K562 (cell line): ENCODE results near the gene TOR1A. TPM values are rescaled to one million over a fixed set of nuclear protein-coding genes. Genes with fewer than 3 reads are reported as not detected.

Experiments
- ARID3A ChIP-seq: IDR thresholded peaks from 2 replicates; pipeline ENCODE4 v1.6.1; 2012; ENCODE audit warnings: low read depth, low read length, improper control_type of control experiment, borderline replicate concordance
- E2F4 ChIP-seq: sonication (generic); formaldehyde crosslinking; IDR thresholded peaks from 2 replicates; pipeline ENCODE4 v1.8.0; 2022; ENCODE audit warnings: mild to moderate bottlenecking, low read depth, missing genetic modification reagents
- ETV5 ChIP-seq: sonication (generic); formaldehyde crosslinking; IDR thresholded peaks from 2 replicates; pipeline ENCODE4 v1.4.0; 2020; ENCODE audit warnings: low read depth, mild to moderate bottlenecking, missing genetic modification reagents
- MAZ ChIP-seq, 2 experiments: fragments of 450-650 bp in 1 of 2; sonication (generic) in 1 of 2; formaldehyde crosslinking; IDR thresholded peaks in 1 of 2; conservative IDR thresholded peaks in 1 of 2; 2 replicates each; pipeline versions ENCODE4 v1.4.0 to v1.5.0; 2020; ENCODE audit warnings: mild to moderate bottlenecking in 1 of 2, missing genetic modification reagents in 1 of 2
- MBD1 ChIP-seq: fragments of 250-450 bp; sonication (Bioruptor Pico); IDR thresholded peaks from 2 replicates; pipeline ENCODE4 v1.8.0; 2022; ENCODE audit warnings: inconsistent platforms
- MYBL2 ChIP-seq, 2 experiments: fragments of 450-650 bp in 1 of 2; sonication (generic) in 1 of 2; formaldehyde crosslinking in 1 of 2; IDR thresholded peaks; 2 replicates each; pipeline versions ENCODE4 v1.6.1 to v1.8.1; 2017 to 2022; ENCODE audit warnings: borderline replicate concordance in 1 of 2, inconsistent platforms in 1 of 2, low read depth in 1 of 2, mild to moderate bottlenecking in 1 of 2, missing genetic modification reagents in 1 of 2, moderate library complexity in 1 of 2
- NR1H2 ChIP-seq: sonication (generic); formaldehyde crosslinking; IDR thresholded peaks from 2 replicates; pipeline ENCODE4 v1.4.0; 2020; ENCODE audit warnings: mild to moderate bottlenecking, missing genetic modification reagents
- PML ChIP-seq: IDR thresholded peaks from 2 replicates; pipeline ENCODE4 v1.6.1; 2012; ENCODE audit warnings: low read length, inconsistent platforms
- POLR2B ChIP-seq: fragments of 450-650 bp; IDR thresholded peaks from 2 replicates; pipeline ENCODE4 v1.6.1; 2018; ENCODE audit warnings: low read depth; ENCODE audit not compliant: partially characterized antibody
- REST ChIP-seq, 2 experiments: fragments of 450-650 bp; formaldehyde crosslinking in 1 of 2; IDR thresholded peaks; 2 replicates each; pipeline versions ENCODE4 v1.4.0 to v1.6.1; 2014 to 2020; ENCODE audit warnings: mild to moderate bottlenecking in 2 of 2, borderline replicate concordance in 1 of 2, low read depth in 1 of 2
- SAFB2 ChIP-seq: fragments of 200-400 bp; formaldehyde crosslinking; IDR thresholded peaks from 2 replicates; pipeline ENCODE4 v1.6.1; 2018; ENCODE audit warnings: borderline replicate concordance, low read length, low read depth, moderate library complexity; ENCODE audit not compliant: severe bottlenecking
- SIRT6 ChIP-seq: IDR thresholded peaks from one replicate; pipeline ENCODE4 v1.6.1; 2012; ENCODE audit warnings: low read depth, mild to moderate bottlenecking, control low read depth, inconsistent platforms, low read length, moderate library complexity
- ZNF134 ChIP-seq: fragments of 250-450 bp; sonication (Bioruptor Pico); conservative IDR thresholded peaks from 2 replicates; pipeline ENCODE4 v1.4.0; 2020
- polyA plus RNA-seq, 8 experiments: library from polyadenylated mRNA; depleted of rRNA in 4 of 8; stranded (reverse) in 5 of 8; unstranded in 3 of 8; fragments of >200 nt; fragmentation: Nextera tagmentation in 2 of 8; fragmentation: Illumina TruSeq in 1 of 8; extraction: Ambion mirVana in 2 of 8; extraction: Trizol in 1 of 8; gene quantifications; 2 replicates each; pipeline versions ENCODE4 v1.2.1 to v1.2.3, GENCODE V29; 2011 to 2014; ENCODE audit warnings: inconsistent platforms in 1 of 8, missing spikeins in 1 of 8
- total RNA-seq, 7 experiments: library from RNA; depleted of rRNA in 6 of 7; stranded (reverse); fragments of >200 nt in 6 of 7; fragmentation: Illumina TruSeq in 2 of 7; extraction: Trizol in 2 of 7; gene quantifications; 2 replicates each; pipeline versions ENCODE4 v1.2.1 to v1.2.3, GENCODE V29; 2011 to 2021; ENCODE audit warnings: low replicate concordance in 1 of 7

TOR1A gene
- total and polyA plus RNA-seq, 9 of the 15 experiments (the other 6 are each of a cell fraction or from before 2014, with no cell fraction given) = 4.5 to 85.8 (median 51.3) TPM

- TF ChIP-seq REST (IDR thresholded peaks at IDR 0.05; ENCODE audit: borderline replicate concordance) (peak; percentile 72), REST (CRISPR knock-in tag; IDR thresholded peaks at IDR 0.05; ENCODE audit: low read depth) (peak; percentile 65; the same call in 1 of the 2 replicates), ETV5 (CRISPR knock-in tag) (peak; percentile 99), NR1H2 (CRISPR knock-in tag) (peak; percentile 57; the same call in 1 of the 2 replicates), MBD1 (CRISPR knock-in tag) (no peak), ZNF134 (CRISPR knock-in tag) (no peak; the same call in 1 of the 2 replicates), PML (peak; percentile 81), SAFB2 (no peak), MYBL2 (IDR thresholded peaks at IDR 0.05; ENCODE audit: low read depth) (peak; percentile 54; the same call in 1 of the 2 replicates), MYBL2 (CRISPR knock-in tag; IDR thresholded peaks at IDR 0.05; ENCODE audit: borderline replicate concordance) (no peak), SIRT6 (no peak), E2F4 (CRISPR knock-in tag) (peak; percentile 73), MAZ (CRISPR knock-in tag; conservative IDR thresholded peaks at IDR 0.05 in 1 of 2, IDR thresholded peaks at IDR 0.05 in 1 of 2) (peak; percentile 86 to 87), ARID3A (no peak), POLR2B (peak; percentile 86)
Observed at GRCh38 chr9:129823935-129824601, at the start of gene TOR1A (continued).
